Measurements from ENCODE around the gene KLHL42. TPM values are rescaled to one million over a fixed set of nuclear protein-coding genes. Genes with fewer than 3 reads are reported as not detected.

The KLHL42 gene
- total RNA-seq, 1 donor from 2014 or later = 37.2 TPM

Other genes with a start within 250 kb of the KLHL42 start
- 0.95 TPM for gene REP15, start 83.8 kb upstream of the KLHL42 start, total RNA-seq
- gene MRPS35, start 69.4 kb upstream of the KLHL42 start, total RNA-seq = 39.9 TPM
- gene MANSC4, start within 50 bp of the KLHL42 start, total RNA-seq = not detected
- gene PTHLH, start 192.5 kb downstream of the KLHL42 start, total RNA-seq = 103 TPM